Panc1 (cell line): ENCODE data around the gene MAPKAPK3. TPM values are rescaled to one million over a fixed set of nuclear protein-coding genes. Genes with fewer than 3 reads are reported as not detected.

Experiments
- ATAC-seq: fragments of 200-7000 bp; cut with Tn5 transposase; 2 replicates; pipeline ENCODE4 v1.9.1; 2020; ENCODE audit warnings: mild to moderate bottlenecking, moderate library complexity
- BruUV-seq: library from RNA; stranded (reverse); fragments of 400-500 nt; replicated peaks from 2 replicates; lab custom pipeline; 2021; lab: Mats Ljungman, UMichigan
- CTCF ChIA-PET: fragments of 300-600 bp; sonication (Branson Sonifier 250); formaldehyde crosslinking; loops from one replicate; lab custom pipeline; 2022; ENCODE audit warnings: antibody characterized with exemption; lab: Charles Lee
- POLR2A ChIA-PET: fragments of 300-600 bp; sonication (Branson Sonifier 250); formaldehyde crosslinking; loops from one replicate; lab custom pipeline; 2022; ENCODE audit warnings: antibody characterized with exemption; lab: Charles Lee
- DNase-seq: peaks from one replicate; pipeline ENCODE4 v3.0.0-alpha.2; 2010; ENCODE audit warnings: low read depth, low spot score
- H3K27ac ChIP-seq: 2 replicates; pipeline ENCODE4 v1.5.1; 2011; ENCODE audit warnings: mild to moderate bottlenecking, low read length, inconsistent platforms
- H3K27me3 ChIP-seq: fragments of 200-500 bp; sonication (Bioruptor generic); 2 replicates; pipeline ENCODE4 v1.6.0; 2014; ENCODE audit warnings: low read length, inconsistent platforms; ENCODE audit not compliant: control insufficient read depth, insufficient read depth
- H3K36me3 ChIP-seq: fragments of 200-500 bp; sonication (Bioruptor generic); 2 replicates; pipeline ENCODE4 v1.5.1; 2014; ENCODE audit warnings: inconsistent platforms, mild to moderate bottlenecking, low read length, moderate library complexity; ENCODE audit not compliant: control insufficient read depth, insufficient read depth
- H3K4me1 ChIP-seq: 2 replicates; pipeline ENCODE4 v1.5.1; 2011; ENCODE audit warnings: inconsistent platforms, mild to moderate bottlenecking, low read length, moderate library complexity; ENCODE audit not compliant: control insufficient read depth, insufficient read depth
- H3K4me3 ChIP-seq, 2 experiments: 2 replicates each; pipeline ENCODE4 v1.5.1; 2011 to 2012; ENCODE audit warnings: low read depth in 2 of 2, low read length in 2 of 2, mild to moderate bottlenecking in 2 of 2, inconsistent platforms in 1 of 2, moderate library complexity in 1 of 2
- H3K9me3 ChIP-seq: fragments of 200-500 bp; sonication (Bioruptor generic); 2 replicates; pipeline ENCODE4 v1.5.1; 2014; ENCODE audit warnings: low read depth, mild to moderate bottlenecking, inconsistent platforms, low read length, moderate library complexity; ENCODE audit not compliant: control insufficient read depth, insufficient read depth
- CTCF ChIP-seq: fragments of 450-650 bp; IDR thresholded peaks from 2 replicates; pipeline ENCODE4 v1.5.1; 2017; ENCODE audit warnings: mild to moderate bottlenecking
- POLR2AphosphoS5 ChIP-seq: IDR thresholded peaks from 2 replicates; pipeline ENCODE4 v1.6.1; 2012; ENCODE audit warnings: mild to moderate bottlenecking, low read depth, low read length, moderate library complexity
- REST ChIP-seq, 2 experiments: IDR thresholded peaks; 2 replicates each; pipeline ENCODE4 v1.6.1; 2011 to 2012; ENCODE audit warnings: low read depth in 2 of 2, control low read depth in 1 of 2, low read length in 1 of 2, mild to moderate bottlenecking in 1 of 2, moderate library complexity in 1 of 2; ENCODE audit not compliant: insufficient read depth in 1 of 2
- SIN3A ChIP-seq: IDR thresholded peaks from 2 replicates; pipeline ENCODE4 v1.6.1; 2012; ENCODE audit warnings: low read depth, mild to moderate bottlenecking, low read length, moderate library complexity, borderline replicate concordance; ENCODE audit not compliant: insufficient read depth
- TCF7L2 ChIP-seq: IDR thresholded peaks from 2 replicates; pipeline ENCODE4 v1.6.1; 2011; ENCODE audit warnings: mild to moderate bottlenecking, low read depth, low read length, inconsistent platforms
- in situ Hi-C: cut with HindIII; loops from 2 replicates; pipeline ENCODE4 v1.10.0; 2016; ENCODE audit warnings: low sequenced_read_pairs, low pct_unique_long_range_greater_than_20kb
- intact Hi-C: fragments of 100-400 bp; cut with micrococcal nuclease; formaldehyde crosslinking; loops from one replicate; pipeline ENCODE4 v1.10.0; 2022; ENCODE audit not compliant: unreplicated experiment
- total RNA-seq: library from RNA; stranded (reverse); gene quantifications from one replicate; pipeline ENCODE4 v1.2.1, GENCODE V29; 2021; ENCODE audit not compliant: unreplicated experiment

MAPKAPK3 gene
- total RNA-seq, 1 experiment from 2014 or later, result 14.8 TPM

- Histone ChIP-seq H3K9me3 (no peaks in the 10 kb centered on the region), H3K4me3 (no peak overlapping the region), H3K36me3 (no peaks in the 10 kb centered on the region), H3K27ac (no peak overlapping the region), H3K27me3 (no peaks in the 10 kb centered on the region), H3K4me1 (no peaks in the 10 kb centered on the region)
- ATAC-seq, result no peak
- no TSS peak for BruUV-seq
- ChIA-PET POLR2A (no interaction called here), CTCF (no interaction called here)
- no peak for DNase-seq
- intact Hi-C loops, result no loop called here
- in situ Hi-C loops, result no loop called here
- no peak for TF ChIP-seq TCF7L2
Observed at GRCh38 chr3:50658831-50659230, 41.9 kb downstream of the MAPKAPK3 start.

DNA sequence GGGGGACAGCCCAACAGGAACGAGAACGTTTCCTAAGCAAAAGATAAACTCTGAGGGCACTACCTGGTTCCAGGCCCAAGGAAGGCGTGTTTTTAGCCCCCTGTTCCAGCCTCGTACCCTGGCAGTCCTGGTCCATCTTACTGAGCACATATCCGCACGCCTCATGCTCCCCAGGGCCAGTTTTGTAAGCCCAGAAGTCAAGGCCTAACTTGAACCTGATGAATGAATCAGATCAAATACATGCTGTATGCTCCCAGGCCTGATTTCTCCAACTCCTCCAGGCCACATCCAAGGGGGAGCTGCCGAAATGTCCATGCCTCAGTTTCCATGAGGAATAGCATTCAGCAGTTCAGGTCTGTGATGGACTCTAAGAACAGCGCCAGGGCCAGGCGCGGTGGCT is 43.4 kb downstream of the MAPKAPK3 start:
- H3K27me3 ChIP-seq, result no peaks in the 10 kb centered on the region
- no peaks in the 10 kb centered on the region for H3K4me1 ChIP-seq
- ChIA-PET CTCF (no interaction called here), POLR2A (no interaction called here)
- BruUV-seq, result no TSS peak
- no peak for DNase-seq
- H3K27ac ChIP-seq, result no peak overlapping the region
- H3K9me3 ChIP-seq, result no peaks in the 10 kb centered on the region
- H3K4me3 ChIP-seq, result no peak overlapping the region
- no peak for ATAC-seq
- intact Hi-C loops, result no loop called here
- TF ChIP-seq TCF7L2 (no peak), CTCF (no peak), REST (IDR thresholded peaks at IDR 0.05; ENCODE audit: insufficient read depth in 1 of 2, low read depth in 2 of 2, low read length in 1 of 2) (no peak), POLR2AphosphoS5 (no peak), SIN3A (no peak)
- in situ Hi-C loops, result no loop called here
- no peaks in the 10 kb centered on the region for H3K36me3 ChIP-seq

- Histone ChIP-seq H3K36me3 (no peaks in the 10 kb centered on the region), H3K27me3 (no peaks in the 10 kb centered on the region), H3K9me3 (no peaks in the 10 kb centered on the region), H3K4me3 (no peak overlapping the region), H3K4me1 (no peaks in the 10 kb centered on the region), H3K27ac (no peak overlapping the region)
- intact Hi-C loops (no loop called here), in situ Hi-C loops (no loop called here)
- ChIA-PET CTCF (no interaction called here), POLR2A (interaction anchor here (0.7 kb wide), 1 partner anchor 411 kb away, joined by 6 read pairs; no protein-coding TSS in a partner anchor)
- no TSS peak for BruUV-seq
- no peak for TF ChIP-seq SIN3A
- TF ChIP-seq CTCF, result no peak
- no peak for TF ChIP-seq POLR2AphosphoS5
- TF ChIP-seq REST (IDR thresholded peaks at IDR 0.05; ENCODE audit: insufficient read depth in 1 of 2, low read depth in 2 of 2, low read length in 1 of 2), result no peak
- no peak for TF ChIP-seq TCF7L2
- DNase-seq (no peak), ATAC-seq (no peak)
Observed at GRCh38 chr3:50661321-50661837, 44.4 kb downstream of the MAPKAPK3 start.
